C4-2B (cell line): Measurements from ENCODE around the gene TSPAN11.

Experiments used
- CTCF ChIP-seq: fragments of 450-650 bp; conservative IDR thresholded peaks from 2 replicates; pipeline ENCODE4 v1.5.1; 2017; ENCODE audit warnings: mild to moderate bottlenecking
- ZFX ChIP-seq: fragments of 450-650 bp; IDR thresholded peaks from 2 replicates; pipeline ENCODE4 v1.6.1; 2017

GRCh38 chr12:31008961-31009840 lies 82.7 kb downstream of the TSPAN11 start:
- TF ChIP-seq CTCF: no peak
- TF ChIP-seq ZFX: no peak
